Liver (tissue), 9 donors: ENCODE results near the gene TIFAB. TPM values are rescaled to one million over a fixed set of nuclear protein-coding genes. Genes with fewer than 3 reads are reported as not detected.

Source experiments
- DNase-seq: peaks from one replicate; pipeline ENCODE4 v3.0.0-alpha.2; 2017; ENCODE audit warnings: low spot score
- H3K27ac ChIP-seq, 2 donors: one replicate each; pipeline ENCODE4 v1.7.0; 2013; ENCODE audit warnings: inconsistent platforms in 2 of 2, low read length in 2 of 2, control low read depth in 1 of 2, low read depth in 1 of 2, mild to moderate bottlenecking in 1 of 2
- H3K27me3 ChIP-seq, 4 donors: one replicate each; pipeline versions ENCODE4 v1.6.1 to v1.7.0; 2013; ENCODE audit warnings: low read length in 3 of 4, inconsistent platforms in 1 of 4, mild to moderate bottlenecking in 1 of 4, moderate library complexity in 1 of 4; ENCODE audit not compliant: control insufficient read depth in 4 of 4, insufficient read depth in 4 of 4
- H3K36me3 ChIP-seq, 4 donors: one replicate each; pipeline versions ENCODE4 v1.6.1 to v1.7.0; 2013; ENCODE audit warnings: low read length in 3 of 4, mild to moderate bottlenecking in 3 of 4, low read depth in 1 of 4, moderate library complexity in 1 of 4; ENCODE audit not compliant: control insufficient read depth in 4 of 4, insufficient read depth in 3 of 4
- H3K4me1 ChIP-seq, 4 donors: one replicate each; pipeline versions ENCODE4 v1.6.1 to v1.7.0; 2013; ENCODE audit warnings: low read length in 3 of 4, mild to moderate bottlenecking in 3 of 4, moderate library complexity in 1 of 4; ENCODE audit not compliant: control insufficient read depth in 4 of 4, insufficient read depth in 4 of 4
- H3K4me3 ChIP-seq, 3 donors: one replicate each; pipeline versions ENCODE4 v1.6.1 to v1.7.0; 2013; ENCODE audit warnings: low read length in 3 of 3, control low read depth in 1 of 3, low read depth in 1 of 3, mild to moderate bottlenecking in 1 of 3
- H3K9ac ChIP-seq, 2 donors: one replicate each; pipeline ENCODE4 v1.7.0; 2013; ENCODE audit warnings: low read length in 2 of 2, mild to moderate bottlenecking in 2 of 2, moderate library complexity in 2 of 2, control low read depth in 1 of 2, low read depth in 1 of 2
- H3K9me3 ChIP-seq, 4 donors: one replicate each; pipeline versions ENCODE4 v1.6.1 to v1.7.0; 2013; ENCODE audit warnings: low read length in 3 of 4; ENCODE audit not compliant: control insufficient read depth in 4 of 4
- EGR1 ChIP-seq, 2 donors: IDR thresholded peaks; 2 replicates each; pipeline ENCODE4 v1.6.1; 2016 to 2018; ENCODE audit warnings: antibody characterized with exemption in 2 of 2, low read depth in 2 of 2
- FOXA1 ChIP-seq: IDR thresholded peaks from 2 replicates; pipeline ENCODE4 v1.6.1; 2016; ENCODE audit warnings: antibody characterized with exemption
- HNF4G ChIP-seq: IDR thresholded peaks from 2 replicates; pipeline ENCODE4 v1.6.1; 2016; ENCODE audit warnings: antibody characterized with exemption
- JUND ChIP-seq, 2 donors: IDR thresholded peaks; 2 replicates each; pipeline ENCODE4 v1.6.1; 2016; ENCODE audit warnings: antibody characterized with exemption in 2 of 2
- MAX ChIP-seq: IDR thresholded peaks from 2 replicates; pipeline ENCODE4 v1.6.1; 2016; ENCODE audit warnings: antibody characterized with exemption
- RAD21 ChIP-seq, 2 donors: IDR thresholded peaks; 2 replicates each; pipeline ENCODE4 v1.6.1; 2016; ENCODE audit warnings: antibody characterized with exemption in 2 of 2, mild to moderate bottlenecking in 2 of 2
- SP1 ChIP-seq: IDR thresholded peaks from 2 replicates; pipeline ENCODE4 v1.6.1; 2018; ENCODE audit warnings: antibody characterized with exemption, mild to moderate bottlenecking
- TAF1 ChIP-seq: conservative IDR thresholded peaks from 2 replicates; pipeline ENCODE4 v1.6.1; 2016; ENCODE audit warnings: antibody characterized with exemption, mild to moderate bottlenecking
- YY1 ChIP-seq: IDR thresholded peaks from 2 replicates; pipeline ENCODE4 v1.6.1; 2016; ENCODE audit warnings: antibody characterized with exemption, mild to moderate bottlenecking
- ZBTB33 ChIP-seq: IDR thresholded peaks from 2 replicates; pipeline ENCODE4 v1.6.1; 2016; ENCODE audit warnings: antibody characterized with exemption
- WGBS: extraction: QIAGEN DNeasy Blood & Tissue Kit; methylation state at CpG from one replicate; pipeline ENCODE4 v1.1.7; 2013; 5-methylcytosine and 5-hydroxymethylcytosine counted together
- polyA plus RNA-seq, 2 donors: library from polyadenylated mRNA; stranded (reverse) in 1 of 2; unstranded in 1 of 2; fragments of 200-250 nt in 1 of 2; fragments of >200 nt in 1 of 2; fragmentation: Nextera tagmentation in 1 of 2; extraction: Ambion mirVana in 1 of 2; gene quantifications; one replicate each; pipeline versions ENCODE4 v1.2.1 to v1.2.3, GENCODE V29; 2013 to 2015
- total RNA-seq, 2 donors: library from RNA; depleted of rRNA; stranded (reverse); fragments of >200 nt; gene quantifications; one replicate each; pipeline ENCODE4 v1.2.3, GENCODE V29; 2014
- TF ChIP-seq, protein P1 (sequence below): IDR thresholded peaks from 2 replicates; pipeline ENCODE4 v1.6.1; 2016; ENCODE audit warnings: antibody characterized with exemption
- TF ChIP-seq, protein P2 (sequence below): fragments of 150-350 bp; IDR thresholded peaks from 2 replicates; pipeline ENCODE4 v1.5.1; 2017; ENCODE audit warnings: improper control_type of control experiment, low read depth, low read length; ENCODE audit not compliant: missing input control
- donor health status: healthy.
- donor health status: healthy.
- donor health status: healthy.
- donor health status: healthy.
- donor health status: healthy.

The TIFAB gene
- total and polyA plus RNA-seq, 4 donors, result 0.02 to 0.47 TPM; not detected in 2

DNA sequence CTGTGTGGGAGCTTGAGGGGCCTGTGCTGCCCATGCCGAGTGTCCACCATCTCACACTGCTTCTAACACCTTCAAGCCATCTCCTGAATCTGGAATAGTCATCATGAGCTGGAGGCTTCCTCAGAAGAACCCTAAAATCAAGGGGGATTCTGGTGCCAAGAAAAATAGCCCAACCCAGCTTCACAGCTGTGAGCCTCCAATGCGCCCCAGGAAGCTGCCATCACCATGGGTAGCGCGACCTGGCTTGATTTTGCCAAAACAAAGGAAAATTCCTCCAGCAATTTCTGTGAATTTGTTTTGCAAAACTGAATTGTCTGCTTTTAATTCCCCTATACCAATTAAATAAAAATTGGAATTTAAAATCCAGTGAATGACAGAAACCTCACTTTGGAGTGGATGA, 6.2 kb upstream of the TIFAB start:
- Histone ChIP-seq H3K9ac (no peak overlapping the region), H3K4me1 (peaks cover 0 to 2% (median 0%) of the 10 kb centered on the region in 4 donors), H3K9me3 (no peaks in the 10 kb centered on the region), H3K27ac (no peak overlapping the region), H3K27me3 (peaks cover 0 to 8% (median 0%) of the 10 kb centered on the region in 4 donors), H3K36me3 (no peaks in the 10 kb centered on the region), H3K4me3 (no peak overlapping the region)
- DNase-seq, result no peak
- WGBS, result 96% methylated on average over 4 of the region's 4 CpGs
- TF ChIP-seq MAX (no peak), SP1 (no peak), YY1 (no peak), EGR1 (IDR thresholded peaks at IDR 0.05; ENCODE audit: low read depth in 2 of 2) (no peak), JUND (IDR thresholded peaks at IDR 0.05) (no peak), HNF4G (no peak)
- TF ChIP-seq, protein P1, sequence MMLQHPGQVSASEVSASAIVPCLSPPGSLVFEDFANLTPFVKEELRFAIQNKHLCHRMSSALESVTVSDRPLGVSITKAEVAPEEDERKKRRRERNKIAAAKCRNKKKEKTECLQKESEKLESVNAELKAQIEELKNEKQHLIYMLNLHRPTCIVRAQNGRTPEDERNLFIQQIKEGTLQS, result no peak

DNA sequence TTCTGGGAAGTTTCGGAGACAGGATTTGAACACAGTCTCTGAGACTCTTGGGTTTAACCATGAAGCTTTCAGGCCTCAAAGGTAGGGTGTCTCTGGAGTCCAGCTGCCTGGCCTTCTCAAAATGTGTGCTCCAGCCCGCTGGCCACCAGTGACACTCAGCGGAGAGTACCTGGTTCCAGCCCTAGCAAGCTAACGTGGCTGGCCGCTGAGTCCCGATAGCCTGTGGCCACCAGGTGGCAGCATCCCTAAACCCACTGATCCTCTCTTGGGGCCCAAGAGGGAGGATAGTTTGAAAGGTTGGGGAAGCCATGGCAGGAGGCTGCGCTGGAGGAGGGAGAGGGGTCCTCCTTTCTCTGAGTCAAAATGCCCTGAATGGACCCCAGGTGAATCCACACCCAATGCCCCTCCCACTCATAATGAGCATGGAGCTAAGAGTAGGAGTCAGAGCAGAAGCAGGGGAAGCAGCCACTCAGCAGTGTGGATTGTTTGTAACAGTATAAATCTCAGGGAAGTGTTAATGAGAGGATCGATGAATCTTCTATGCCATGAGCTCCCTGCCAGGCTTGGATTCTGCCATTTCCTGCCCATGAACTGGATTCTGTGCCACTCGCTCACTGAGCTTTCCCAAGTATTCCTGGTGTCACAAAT, 5.4 kb upstream of the TIFAB start:
- peak; percentile 80 for DNase-seq
- Histone ChIP-seq H3K4me3 (no peak overlapping the region), H3K9ac (no peak overlapping the region), H3K27me3 (peaks cover 0 to 8% (median 0%) of the 10 kb centered on the region in 4 donors), H3K4me1 (peaks cover 0 to 2% (median 0%) of the 10 kb centered on the region in 4 donors), H3K36me3 (no peaks in the 10 kb centered on the region), H3K9me3 (no peaks in the 10 kb centered on the region), H3K27ac (no peak overlapping the region)
- TF ChIP-seq FOXA1 (no peak), RAD21 (IDR thresholded peaks at IDR 0.05) (peak; percentile 57 to 77)
- TF ChIP-seq, protein P2, sequence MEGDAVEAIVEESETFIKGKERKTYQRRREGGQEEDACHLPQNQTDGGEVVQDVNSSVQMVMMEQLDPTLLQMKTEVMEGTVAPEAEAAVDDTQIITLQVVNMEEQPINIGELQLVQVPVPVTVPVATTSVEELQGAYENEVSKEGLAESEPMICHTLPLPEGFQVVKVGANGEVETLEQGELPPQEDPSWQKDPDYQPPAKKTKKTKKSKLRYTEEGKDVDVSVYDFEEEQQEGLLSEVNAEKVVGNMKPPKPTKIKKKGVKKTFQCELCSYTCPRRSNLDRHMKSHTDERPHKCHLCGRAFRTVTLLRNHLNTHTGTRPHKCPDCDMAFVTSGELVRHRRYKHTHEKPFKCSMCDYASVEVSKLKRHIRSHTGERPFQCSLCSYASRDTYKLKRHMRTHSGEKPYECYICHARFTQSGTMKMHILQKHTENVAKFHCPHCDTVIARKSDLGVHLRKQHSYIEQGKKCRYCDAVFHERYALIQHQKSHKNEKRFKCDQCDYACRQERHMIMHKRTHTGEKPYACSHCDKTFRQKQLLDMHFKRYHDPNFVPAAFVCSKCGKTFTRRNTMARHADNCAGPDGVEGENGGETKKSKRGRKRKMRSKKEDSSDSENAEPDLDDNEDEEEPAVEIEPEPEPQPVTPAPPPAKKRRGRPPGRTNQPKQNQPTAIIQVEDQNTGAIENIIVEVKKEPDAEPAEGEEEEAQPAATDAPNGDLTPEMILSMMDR, result peak; percentile 69
- WGBS, result 46% methylated on average over 9 of the region's 9 CpGs

DNA sequence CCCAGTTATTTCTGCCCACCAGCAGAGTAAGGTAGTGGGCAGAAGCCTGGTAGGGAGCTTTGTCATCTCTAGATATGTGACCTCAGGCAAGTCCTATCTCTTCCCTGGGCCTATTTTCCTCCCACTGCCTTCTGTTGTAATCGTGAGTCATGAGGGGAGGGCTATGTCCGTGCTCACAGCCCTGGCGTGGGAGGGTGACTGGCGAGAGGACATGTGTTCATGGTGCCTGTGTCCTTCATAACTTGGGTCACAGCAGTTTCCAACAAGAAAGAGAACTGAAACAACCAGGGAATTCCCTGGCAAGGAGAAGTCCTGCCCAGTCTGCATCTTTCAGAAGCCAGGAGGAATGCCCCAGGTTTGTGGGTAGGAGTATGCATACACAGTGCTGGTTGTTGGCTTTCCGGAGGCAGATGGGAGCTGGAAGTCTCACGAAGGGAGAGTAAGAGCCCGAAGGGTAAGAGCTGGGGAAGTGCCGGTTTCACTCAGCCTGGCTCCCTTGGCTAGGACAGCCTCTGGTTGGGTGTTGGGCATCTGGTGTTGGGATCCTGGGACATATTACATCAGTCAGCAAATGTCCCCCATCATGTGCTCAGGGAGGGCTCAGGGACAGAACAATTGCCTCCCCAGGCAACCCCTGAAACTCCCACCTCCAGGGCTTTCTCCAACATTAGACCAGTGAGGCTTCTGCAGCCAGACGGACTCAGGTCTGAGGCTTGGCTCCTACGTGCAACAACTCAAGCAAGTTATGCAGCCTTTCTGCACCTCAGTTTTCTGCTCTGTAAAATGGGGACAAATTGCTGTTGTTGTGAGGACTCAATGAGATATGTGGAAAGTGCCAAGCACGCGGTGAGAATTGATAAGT, 4.3 kb upstream of the TIFAB start:
- H3K36me3 ChIP-seq, result no peaks in the 10 kb centered on the region
- DNase-seq, result no peak
- peaks cover 0 to 8% (median 0%) of the 10 kb centered on the region in 4 donors for H3K27me3 ChIP-seq
- H3K4me1 ChIP-seq, result peaks cover 0 to 2% (median 0%) of the 10 kb centered on the region in 4 donors
- WGBS, result 82% methylated on average over 12 of the region's 12 CpGs
- H3K4me3 ChIP-seq, result no peak overlapping the region
- no peak overlapping the region for H3K27ac ChIP-seq
- H3K9ac ChIP-seq, result no peak overlapping the region
- no peak for TF ChIP-seq TAF1
- TF ChIP-seq SP1, result no peak
- no peak for TF ChIP-seq HNF4G
- TF ChIP-seq, protein P1, result no peak
- no peak for TF ChIP-seq ZBTB33
- H3K9me3 ChIP-seq, result no peaks in the 10 kb centered on the region
